Hair follicular keratinocyte (primary cell): ENCODE data around the gene RAD51AP1. TPM values are rescaled to one million over a fixed set of nuclear protein-coding genes. Genes with fewer than 3 reads are reported as not detected.

Experiments
- total RNA-seq: library from RNA; depleted of rRNA; stranded (reverse); fragments of >200 nt; gene quantifications from 2 replicates; pipeline ENCODE4 v1.2.3, GENCODE V29; 2015

Gene RAD51AP1, protein sequence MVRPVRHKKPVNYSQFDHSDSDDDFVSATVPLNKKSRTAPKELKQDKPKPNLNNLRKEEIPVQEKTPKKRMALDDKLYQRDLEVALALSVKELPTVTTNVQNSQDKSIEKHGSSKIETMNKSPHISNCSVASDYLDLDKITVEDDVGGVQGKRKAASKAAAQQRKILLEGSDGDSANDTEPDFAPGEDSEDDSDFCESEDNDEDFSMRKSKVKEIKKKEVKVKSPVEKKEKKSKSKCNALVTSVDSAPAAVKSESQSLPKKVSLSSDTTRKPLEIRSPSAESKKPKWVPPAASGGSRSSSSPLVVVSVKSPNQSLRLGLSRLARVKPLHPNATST
- total RNA-seq: 10.5 and 30.1 TPM in 2 replicates

DNA sequence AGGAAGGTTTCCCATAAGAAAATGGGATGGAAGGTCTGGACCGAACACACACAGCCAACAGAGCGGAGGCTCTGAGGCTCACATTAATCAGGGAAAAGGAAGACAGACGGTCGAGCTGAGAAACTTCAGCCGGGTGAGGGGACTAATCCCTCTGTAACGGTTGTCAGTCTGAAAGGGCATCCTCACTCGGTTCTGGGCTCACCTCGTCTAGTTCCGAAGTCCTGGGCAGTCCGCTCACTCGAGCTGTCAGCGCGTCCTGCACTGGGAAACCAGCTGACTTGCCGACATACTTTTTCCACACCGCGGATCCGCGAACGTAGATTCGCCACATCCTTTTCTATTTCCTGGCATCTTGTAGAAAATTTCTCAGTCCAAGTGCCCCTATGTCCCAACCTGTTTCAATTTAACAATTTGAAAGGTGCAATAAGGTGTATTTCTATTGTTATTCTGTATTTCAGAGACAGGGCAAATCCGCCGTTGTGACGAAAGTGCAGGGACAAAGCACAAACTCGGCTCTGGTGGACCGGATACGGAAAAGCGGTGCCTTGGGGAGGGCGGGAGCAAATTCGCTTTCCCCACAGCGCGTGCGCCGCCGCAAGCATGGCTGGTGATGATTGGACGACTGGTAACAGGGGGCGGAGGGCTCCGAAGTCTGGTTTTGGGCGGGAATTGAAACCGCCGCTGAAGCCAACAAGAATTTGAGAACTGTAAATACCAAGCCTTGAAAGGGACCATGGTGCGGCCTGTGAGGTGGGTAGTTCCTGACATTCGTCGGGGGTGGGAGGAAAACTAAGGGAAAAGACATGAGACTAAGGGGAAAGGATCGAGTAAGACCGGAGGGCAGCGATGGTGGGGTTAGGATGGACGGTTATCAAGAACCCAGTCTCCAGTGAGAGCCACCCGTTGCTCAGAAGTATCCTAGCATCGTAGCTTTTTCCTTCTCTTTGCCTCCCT is at the start of gene RAD51AP1:
RAD51AP1 (plus strand) TSS at position 684 of the 954 bp plus-strand sequence; CDS start at position 734, 50 bp downstream.

DNA sequence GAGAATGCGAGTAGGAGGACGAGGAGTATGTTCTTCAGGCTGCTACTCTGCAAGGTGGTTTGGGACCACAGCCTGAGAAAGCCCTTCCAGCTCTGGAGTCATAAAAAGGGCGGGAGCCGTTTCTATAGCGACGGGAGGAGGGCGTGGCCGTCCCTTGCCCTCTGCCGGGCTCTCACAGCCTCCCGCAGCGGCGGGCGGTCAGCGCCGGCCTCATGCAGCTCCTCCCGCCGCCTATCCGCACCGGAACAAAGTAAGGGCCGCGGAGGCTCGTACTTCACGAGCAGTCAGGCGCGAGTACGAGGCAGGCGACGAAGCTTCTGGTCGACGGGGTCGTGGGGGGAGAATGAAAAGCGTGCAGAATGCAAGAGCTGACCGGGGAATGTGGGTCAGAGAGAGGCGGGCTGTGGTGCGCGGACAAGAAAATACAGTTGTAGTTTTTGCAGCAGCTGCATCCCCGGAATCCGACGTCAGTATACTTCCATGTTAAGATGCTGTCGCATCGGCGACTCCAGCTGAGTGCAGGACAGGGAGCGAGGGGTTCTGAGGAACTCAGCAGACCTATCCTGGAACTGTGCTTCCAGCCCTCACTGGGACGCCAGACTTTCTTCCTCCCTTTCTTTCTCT is 23.5 kb downstream of the RAD51AP1 start, which contains the start of gene DYRK4:
DYRK4 (plus strand) TSS at position 175 of the 624 bp plus-strand sequence; CDS start at position 213, 38 bp downstream.

Other genes starting within 250 kb of the RAD51AP1 start
- 14.9 and 22.9 TPM in 2 replicates for gene TIGAR, start 217.7 kb upstream of the RAD51AP1 start, total RNA-seq
- gene FGF23, start 159.2 kb upstream of the RAD51AP1 start, total RNA-seq: not detected in 2 replicates
- gene FGF6, start 93.1 kb upstream of the RAD51AP1 start, total RNA-seq: not detected in 2 replicates
- gene DYRK4, start 23.3 kb downstream of the RAD51AP1 start, total RNA-seq: 82.9 and 90.1 TPM in 2 replicates
- gene AKAP3, start 110.2 kb downstream of the RAD51AP1 start, total RNA-seq: 0.62 and 1.2 TPM in 2 replicates
- gene NDUFA9, start 110.2 kb downstream of the RAD51AP1 start, total RNA-seq: 34.0 and 57.4 TPM in 2 replicates
- gene GALNT8, start 181.5 kb downstream of the RAD51AP1 start, total RNA-seq: 0.11 and 0.23 TPM in 2 replicates